GM12878 (cell line): Measurements from ENCODE around the gene SLX9. TPM values are rescaled to one million over a fixed set of nuclear protein-coding genes. Genes with fewer than 3 reads are reported as not detected.

Experiments
- ATAC-seq: fragments of 200-7000 bp; cut with Tn5 transposase; 3 replicates; pipeline ENCODE4 v1.9.1; 2020; ENCODE audit warnings: mild to moderate bottlenecking, moderate library complexity
- BruUV-seq: library from RNA; stranded (reverse); fragments of 400-500 nt; replicated peaks from 2 replicates; lab custom pipeline; 2021; lab: Mats Ljungman, UMichigan
- CTCF ChIA-PET: fragments of 300-600 bp; sonication (Branson Sonifier 250); formaldehyde crosslinking; extraction: SDS; loops from one replicate; lab custom pipeline; 2021; ENCODE audit warnings: inconsistent platforms; lab: Yijun Ruan, JAX
- POLR2A ChIA-PET: fragments of 350-600 bp; formaldehyde crosslinking; extraction: SDS; loops from one replicate; lab custom pipeline; 2021; ENCODE audit warnings: inconsistent platforms; lab: Charles Lee
- RAD21 ChIA-PET: fragments of 300-600 bp; sonication (Branson Sonifier 250); formaldehyde crosslinking; loops from one replicate; lab custom pipeline; 2023; ENCODE audit warnings: antibody characterized with exemption; ENCODE audit not compliant: unreplicated experiment; lab: Charles Lee
- SMC1A ChIA-PET: fragments of 300-600 bp; sonication (Branson Sonifier 250); formaldehyde crosslinking; loops from one replicate; lab custom pipeline; 2023; ENCODE audit not compliant: unreplicated experiment, uncharacterized antibody; lab: Charles Lee
- DNase-seq: peaks from one replicate; pipeline ENCODE4 v3.0.0-alpha.2; 2011; ENCODE audit warnings: low read depth, low spot score
- FAIRE-seq: peaks from 3 replicates; lab custom pipeline; 2011; peaks lifted over from hg19 to GRCh38; lab: Jason Lieb, UNC
- H2AFZ ChIP-seq: 2 replicates; pipeline ENCODE4 v1.6.0; 2011; ENCODE audit warnings: low read depth, low read length, control low read depth; ENCODE audit not compliant: control insufficient read depth
- H3K27ac ChIP-seq: 2 replicates; pipeline ENCODE4 v1.5.1; 2011; ENCODE audit warnings: control low read depth; ENCODE audit not compliant: control insufficient read depth, insufficient read depth
- H3K27me3 ChIP-seq, 2 experiments: replicated peaks in 1 of 2; 2 replicates each; pipeline versions ENCODE4 v1.6.0 to v1.6.1; 2011; ENCODE audit warnings: low read length in 1 of 2; ENCODE audit not compliant: control insufficient read depth in 2 of 2, insufficient read depth in 2 of 2
- H3K36me3 ChIP-seq, 2 experiments: 2 replicates each; pipeline ENCODE4 v1.5.1; 2011; ENCODE audit warnings: low read length in 1 of 2; ENCODE audit not compliant: control insufficient read depth in 2 of 2, insufficient read depth in 2 of 2
- H3K4me1 ChIP-seq: 2 replicates; pipeline ENCODE4 v1.6.1; 2011; ENCODE audit warnings: mild to moderate bottlenecking, low read length, moderate library complexity, mixed read lengths; ENCODE audit not compliant: control insufficient read depth, insufficient read depth
- H3K4me2 ChIP-seq: 2 replicates; pipeline ENCODE4 v1.6.0; 2011; ENCODE audit warnings: control low read depth; ENCODE audit not compliant: control insufficient read depth, insufficient read depth
- H3K4me3 ChIP-seq: fragments of 200-600 bp; sonication (generic); 2 replicates; pipeline ENCODE4 v1.5.1; 2016
- H3K79me2 ChIP-seq: 2 replicates; pipeline ENCODE4 v1.6.0; 2011; ENCODE audit warnings: low read length; ENCODE audit not compliant: control insufficient read depth, insufficient read depth
- H3K9ac ChIP-seq: 2 replicates; pipeline ENCODE4 v1.8.0; 2011; ENCODE audit warnings: low read length, control low read depth, mixed read lengths; ENCODE audit not compliant: control insufficient read depth, insufficient read depth
- H3K9me3 ChIP-seq: replicated peaks from 3 replicates; pipeline ENCODE4 v1.5.1; 2011; ENCODE audit warnings: mild to moderate bottlenecking, low read length; ENCODE audit not compliant: control insufficient read depth, insufficient read depth
- H4K20me1 ChIP-seq: 2 replicates; pipeline ENCODE4 v1.6.0; 2011; ENCODE audit not compliant: control insufficient read depth, insufficient read depth
- BHLHE40 ChIP-seq, 2 experiments: fragments of 450-650 bp in 1 of 2; IDR thresholded peaks; 2 replicates each; pipeline ENCODE4 v1.6.1; 2011 to 2017; ENCODE audit warnings: low read depth in 2 of 2, borderline replicate concordance in 1 of 2, improper control_type of control experiment in 1 of 2, low read length in 1 of 2, mild to moderate bottlenecking in 1 of 2
- GABPA ChIP-seq: IDR thresholded peaks from 2 replicates; pipeline ENCODE4 v1.6.1; 2014; ENCODE audit warnings: antibody characterized with exemption, low read depth, mild to moderate bottlenecking, inconsistent platforms
- HDAC2 ChIP-seq: fragments of 200-600 bp; sonication (generic); IDR thresholded peaks from 2 replicates; pipeline ENCODE4 v1.6.1; 2017
- HDAC6 ChIP-seq: fragments of 200-600 bp; sonication (generic); IDR thresholded peaks from one replicate; pipeline ENCODE4 v1.8.0; 2017; ENCODE audit warnings: antibody characterized with exemption; ENCODE audit not compliant: unreplicated experiment
- HSF1 ChIP-seq: fragments of 150-350 bp; IDR thresholded peaks from 2 replicates; pipeline ENCODE4 v1.6.1; 2014; ENCODE audit warnings: mild to moderate bottlenecking, low read depth, low read length
- IKZF1 ChIP-seq: fragments of 450-650 bp; conservative IDR thresholded peaks from 2 replicates; pipeline ENCODE4 v1.6.1; 2017; ENCODE audit warnings: antibody characterized with exemption, mild to moderate bottlenecking
- JUNB ChIP-seq: IDR thresholded peaks from 2 replicates; pipeline ENCODE4 v1.6.1; 2016; ENCODE audit warnings: antibody characterized with exemption, mild to moderate bottlenecking
- LARP7 ChIP-seq: fragments of 450-650 bp; IDR thresholded peaks from 2 replicates; pipeline ENCODE4 v1.6.1; 2017; ENCODE audit warnings: mild to moderate bottlenecking
- NR2F1 ChIP-seq: fragments of 450-650 bp; conservative IDR thresholded peaks from 2 replicates; pipeline ENCODE4 v1.6.1; 2017; ENCODE audit warnings: mild to moderate bottlenecking
- PAX5 ChIP-seq: IDR thresholded peaks from 2 replicates; pipeline ENCODE4 v1.6.1; 2011; ENCODE audit warnings: low read depth, low read length, borderline replicate concordance
- RB1 ChIP-seq: fragments of 450-650 bp; formaldehyde crosslinking; IDR thresholded peaks from 2 replicates; pipeline ENCODE4 v1.6.1; 2017; ENCODE audit warnings: mild to moderate bottlenecking, borderline replicate concordance
- RELA ChIP-seq: fragments of 450-650 bp; IDR thresholded peaks from 2 replicates; pipeline ENCODE4 v1.8.0; 2014; ENCODE audit warnings: borderline replicate concordance; ENCODE audit not compliant: partially characterized antibody
- TAF1 ChIP-seq: IDR thresholded peaks from 2 replicates; pipeline ENCODE4 v1.6.1; 2011; ENCODE audit warnings: mild to moderate bottlenecking, low read depth, low read length, borderline replicate concordance
- ZSCAN29 ChIP-seq: fragments of 450-650 bp; IDR thresholded peaks from 2 replicates; pipeline ENCODE4 v1.6.1; 2017; ENCODE audit warnings: mild to moderate bottlenecking, moderate library complexity
- WGBS: methylation state at CpG from one replicate; pipeline ENCODE4 v1.1.6; 2016; ENCODE audit warnings: low lambda C conversion rate; ENCODE audit not compliant: insufficient replicate concordance, insufficient coverage; ENCODE audit errors: missing lambda C conversion rate; 5-methylcytosine and 5-hydroxymethylcytosine counted together
- in situ Hi-C: fragments of 300-500 bp; cut with MboI; formaldehyde crosslinking; loops from 9 replicates; pipeline ENCODE4 v1.14.3; 2018; ENCODE audit warnings: mixed read lengths
- intact Hi-C: fragments of 100-400 bp; cut with micrococcal nuclease; formaldehyde crosslinking; loops from one replicate; pipeline ENCODE4 v1.14.2; 2022; ENCODE audit not compliant: unreplicated experiment
- polyA plus RNA-seq, 11 experiments: library from polyadenylated mRNA; depleted of rRNA in 4 of 11; unstranded in 6 of 11; stranded (reverse) in 5 of 11; fragments of >200 nt; fragmentation: Nextera tagmentation in 4 of 11; fragmentation: Illumina TruSeq in 1 of 11; extraction: Ambion mirVana in 4 of 11; extraction: Trizol in 1 of 11; gene quantifications; 1 replicate in 1 of 11; 2 replicates in 10 of 11; pipeline versions ENCODE4 v1.2.1 to v1.2.3, GENCODE V29; 2011 to 2016; ENCODE audit warnings: inconsistent platforms in 2 of 11, missing spikeins in 2 of 11, low read depth in 1 of 11
- total RNA-seq, 4 experiments: library from RNA; depleted of rRNA in 3 of 4; stranded (reverse); fragments of >200 nt in 3 of 4; fragmentation: Illumina TruSeq in 1 of 4; extraction: Trizol in 1 of 4; gene quantifications; 2 replicates each; pipeline versions ENCODE4 v1.2.1 to v1.2.3, GENCODE V29; 2013 to 2021
- TF ChIP-seq, protein P1 (sequence below): IDR thresholded peaks from 2 replicates; pipeline ENCODE4 v1.6.1; 2011; ENCODE audit warnings: low read depth, mild to moderate bottlenecking, low read length, moderate library complexity, borderline replicate concordance; ENCODE audit errors: extremely low read depth
- TF ChIP-seq, protein P2 (sequence below): fragments of 450-650 bp; IDR thresholded peaks from 2 replicates; pipeline ENCODE4 v1.6.1; 2017; ENCODE audit warnings: mild to moderate bottlenecking, moderate library complexity

SLX9 gene
- total and polyA plus RNA-seq, 10 of the 15 experiments (the other 5 are each of a cell fraction or from before 2014, with no cell fraction given), result 0.69 to 81.3 (median 33.9) TPM

GRCh38 chr21:44931501-44932407 lies 8.1 kb upstream of the SLX9 start:
- TSS peak; percentile 80 for BruUV-seq
- no peak for DNase-seq
- Histone ChIP-seq H4K20me1 (peaks cover 6% of the 10 kb centered on the region; the same call in 1 of the 2 replicates), H2AFZ (peak overlapping the region; percentile 51), H3K79me2 (peaks cover 22% of the 10 kb centered on the region), H3K4me1 (peaks cover 39% of the 10 kb centered on the region), H3K27me3 (no peaks in the 10 kb centered on the region), H3K36me3 (peaks cover 1 to 4% of the 10 kb centered on the region in 2 experiments; a peak in 2 of 4 replicates), H3K4me2 (peak overlapping the region; percentile 66), H3K9ac (peak overlapping the region; percentile 78), H3K9me3 (no peaks in the 10 kb centered on the region), H3K4me3 (peak overlapping the region; percentile 86), H3K27ac (peak overlapping the region; percentile 70)
- under 1% methylated on average over 75 of the region's 78 CpGs for WGBS
- ChIA-PET SMC1A (interaction anchor here (0.6 to 6.2 kb wide), 13 partner anchors 14 to 199 kb away, joined by 3 to 56 read pairs (median 5); partner anchors contain the start of genes PTTG1IP and UBE2G2), RAD21 (interaction anchor here (0.7 to 3.3 kb wide), 23 partner anchors 9 to 337 kb away, joined by 3 to 35 read pairs (median 5); partner anchors contain the start of genes ITGB2, PTTG1IP, SLX9 and SUMO3), CTCF (interaction anchor here (0.5 to 6.1 kb wide), 24 partner anchors 11 to 1215 kb away, joined by 3 to 80 read pairs (median 4); partner anchors contain the start of genes ITGB2, PTTG1IP and UBE2G2), POLR2A (interaction anchor here (0.7 to 4.5 kb wide), 9 partner anchors 11 to 130 kb away, joined by 4 to 33 read pairs (median 6); partner anchors contain the start of genes ITGB2, PTTG1IP and UBE2G2)
- no peak for FAIRE-seq
- in situ Hi-C loops, result loop anchor here (10.0 kb wide), 1 partner anchor 47 kb away; no protein-coding TSS in a partner anchor
- intact Hi-C loops, result loop anchor here (1.0 to 5.0 kb wide), 4 partner anchors 39 to 129 kb away; partner anchors contain the start of genes SUMO3 and UBE2G2
- peak; percentile 10 for ATAC-seq
- TF ChIP-seq, protein P1, sequence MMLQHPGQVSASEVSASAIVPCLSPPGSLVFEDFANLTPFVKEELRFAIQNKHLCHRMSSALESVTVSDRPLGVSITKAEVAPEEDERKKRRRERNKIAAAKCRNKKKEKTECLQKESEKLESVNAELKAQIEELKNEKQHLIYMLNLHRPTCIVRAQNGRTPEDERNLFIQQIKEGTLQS, result no peak
- TF ChIP-seq NR2F1 (peak; percentile 38; the same call in 1 of the 2 replicates), PAX5 (no peak), LARP7 (peak; percentile 61), ZSCAN29 (no peak), HSF1 (no peak), TAF1 (0 out of 2 replicates have a peak, but pooled peaks have one; percentile 7), RELA (no peak), HDAC2 (no peak), RB1 (no peak), JUNB (no peak), BHLHE40 (IDR thresholded peaks at IDR 0.05; ENCODE audit: borderline replicate concordance in 1 of 2, low read depth in 2 of 2, low read length in 1 of 2) (no peak), GABPA (no peak), HDAC6 (peak; percentile 18), IKZF1 (peak; percentile 31)
- TF ChIP-seq, protein P2, sequence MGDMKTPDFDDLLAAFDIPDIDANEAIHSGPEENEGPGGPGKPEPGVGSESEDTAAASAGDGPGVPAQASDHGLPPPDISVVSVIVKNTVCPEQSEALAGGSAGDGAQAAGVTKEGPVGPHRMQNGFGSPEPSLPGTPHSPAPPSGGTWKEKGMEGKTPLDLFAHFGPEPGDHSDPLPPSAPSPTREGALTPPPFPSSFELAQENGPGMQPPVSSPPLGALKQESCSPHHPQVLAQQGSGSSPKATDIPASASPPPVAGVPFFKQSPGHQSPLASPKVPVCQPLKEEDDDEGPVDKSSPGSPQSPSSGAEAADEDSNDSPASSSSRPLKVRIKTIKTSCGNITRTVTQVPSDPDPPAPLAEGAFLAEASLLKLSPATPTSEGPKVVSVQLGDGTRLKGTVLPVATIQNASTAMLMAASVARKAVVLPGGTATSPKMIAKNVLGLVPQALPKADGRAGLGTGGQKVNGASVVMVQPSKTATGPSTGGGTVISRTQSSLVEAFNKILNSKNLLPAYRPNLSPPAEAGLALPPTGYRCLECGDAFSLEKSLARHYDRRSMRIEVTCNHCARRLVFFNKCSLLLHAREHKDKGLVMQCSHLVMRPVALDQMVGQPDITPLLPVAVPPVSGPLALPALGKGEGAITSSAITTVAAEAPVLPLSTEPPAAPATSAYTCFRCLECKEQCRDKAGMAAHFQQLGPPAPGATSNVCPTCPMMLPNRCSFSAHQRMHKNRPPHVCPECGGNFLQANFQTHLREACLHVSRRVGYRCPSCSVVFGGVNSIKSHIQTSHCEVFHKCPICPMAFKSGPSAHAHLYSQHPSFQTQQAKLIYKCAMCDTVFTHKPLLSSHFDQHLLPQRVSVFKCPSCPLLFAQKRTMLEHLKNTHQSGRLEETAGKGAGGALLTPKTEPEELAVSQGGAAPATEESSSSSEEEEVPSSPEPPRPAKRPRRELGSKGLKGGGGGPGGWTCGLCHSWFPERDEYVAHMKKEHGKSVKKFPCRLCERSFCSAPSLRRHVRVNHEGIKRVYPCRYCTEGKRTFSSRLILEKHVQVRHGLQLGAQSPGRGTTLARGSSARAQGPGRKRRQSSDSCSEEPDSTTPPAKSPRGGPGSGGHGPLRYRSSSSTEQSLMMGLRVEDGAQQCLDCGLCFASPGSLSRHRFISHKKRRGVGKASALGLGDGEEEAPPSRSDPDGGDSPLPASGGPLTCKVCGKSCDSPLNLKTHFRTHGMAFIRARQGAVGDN, result 0 out of 2 replicates have a peak, but pooled peaks have one; percentile 31
